Measurements from ENCODE around the gene VPS13C. TPM values are rescaled to one million over a fixed set of nuclear protein-coding genes. Genes with fewer than 3 reads are reported as not detected.
"Not testable (repeated sequence)": the region's sequence is repeated elsewhere in the genome, so short reads cannot be mapped to it uniquely, and the experiment has no call there.

Gene VPS13C
- total RNA-seq, 3 donors from 2014 or later (not counting 1 experiment from before 2014, with no cell fraction given) = 155 to 204 (median 164) TPM

GRCh38 chr15:62050115-62050514 is 10.1 kb downstream of the VPS13C start:
- no peaks in the 10 kb centered on the region for H3K9me3 Mint-ChIP-seq
- Histone ChIP-seq H3K4me3 (ENCODE audit: low read length) (no peak overlapping the region), H3K4me1 (ENCODE audit: control insufficient read depth, insufficient read depth, low read length) (peaks cover 4% of the 10 kb centered on the region), H3K27ac (ENCODE audit: low read length) (no peak overlapping the region), H3K36me3 (ENCODE audit: control insufficient read depth, insufficient read depth, low read length) (no peaks in the 10 kb centered on the region), H3K27me3 (ENCODE audit: control insufficient read depth, insufficient read depth, low read length) (no peaks in the 10 kb centered on the region), H3K9me3 (ENCODE audit: control insufficient read depth, insufficient read depth, low read length) (no peaks in the 10 kb centered on the region)
- intact Hi-C loops (cut with micrococcal nuclease) = no loop called here
- no peak for DNase-seq
- 100% methylated on average over 1 of the region's 1 CpG for WGBS (ENCODE audit: insufficient coverage)
- no peaks in the 10 kb centered on the region for H3K36me3 Mint-ChIP-seq
- peaks cover 53 to 59% of the 10 kb centered on the region in 2 donors for H3K4me1 Mint-ChIP-seq
- H3K27ac Mint-ChIP-seq = peak overlapping the region; percentile 13 to 27
- no peak for ATAC-seq
- no peak for TF ChIP-seq CTCF (IDR thresholded peaks at IDR 0.05)
- no peaks in the 10 kb centered on the region for H3K27me3 Mint-ChIP-seq (ENCODE audit: low read depth in 2 of 2)
- no peak overlapping the region for H3K4me3 Mint-ChIP-seq

- DNase-seq, ATAC-seq: not testable (repeated sequence)
- H3K4me1 Mint-ChIP-seq = peaks cover 38 to 47% of the 10 kb centered on the region in 2 donors
Observed at GRCh38 chr15:62048254-62048653, 12.0 kb downstream of the VPS13C start.

GRCh38 chr15:62047282-62047827 is 12.9 kb downstream of the VPS13C start:
- Histone ChIP-seq H3K9me3 (ENCODE audit: control insufficient read depth, insufficient read depth, low read length) (no peaks in the 10 kb centered on the region), H3K4me3 (ENCODE audit: low read length) (no peak overlapping the region), H3K4me1 (ENCODE audit: control insufficient read depth, insufficient read depth, low read length) (peaks cover 4% of the 10 kb centered on the region), H3K27ac (ENCODE audit: low read length) (no peak overlapping the region), H3K27me3 (ENCODE audit: control insufficient read depth, insufficient read depth, low read length) (no peaks in the 10 kb centered on the region), H3K36me3 (ENCODE audit: control insufficient read depth, insufficient read depth, low read length) (peaks cover 2% of the 10 kb centered on the region)
- Mint-ChIP-seq H3K9me3 (no peaks in the 10 kb centered on the region), H3K27ac (peak overlapping the region; percentile 70 to 94), H3K36me3 (no peaks in the 10 kb centered on the region), H3K4me3 (no peak overlapping the region), H3K27me3 (ENCODE audit: low read depth in 2 of 2) (no peaks in the 10 kb centered on the region), H3K4me1 (peaks cover 33 to 46% of the 10 kb centered on the region in 2 donors)
- ATAC-seq (peak in 2 of 3 donors; percentile 18 to 28), DNase-seq (no peak)
- WGBS (ENCODE audit: insufficient coverage) = 66% methylated on average over 2 of the region's 2 CpGs
- no peak for TF ChIP-seq CTCF (IDR thresholded peaks at IDR 0.05)
- intact Hi-C loops (cut with micrococcal nuclease) = no loop called here

More at GRCh38 chr15:62048254-62048653, 12.0 kb downstream of the VPS13C start:
- H3K36me3 Mint-ChIP-seq; H3K27ac ChIP-seq (ENCODE audit: low read length); H3K9me3 ChIP-seq (ENCODE audit: control insufficient read depth, insufficient read depth, low read length); H3K4me3 Mint-ChIP-seq; H3K4me3 ChIP-seq (ENCODE audit: low read length); H3K36me3 ChIP-seq (ENCODE audit: control insufficient read depth, insufficient read depth, low read length); H3K9me3 Mint-ChIP-seq; H3K27me3 ChIP-seq (ENCODE audit: control insufficient read depth, insufficient read depth, low read length); H3K4me1 ChIP-seq (ENCODE audit: control insufficient read depth, insufficient read depth, low read length); H3K27me3 Mint-ChIP-seq (ENCODE audit: low read depth in 2 of 2); intact Hi-C loops (cut with micrococcal nuclease); H3K27ac Mint-ChIP-seq: not testable (repeated sequence)
- no CpG with 5 or more reads among the region's 4 CpGs for WGBS (ENCODE audit: insufficient coverage)

GRCh38 chr15:62046078-62046743 is 14.0 kb downstream of the VPS13C start:
- H3K4me1 ChIP-seq (ENCODE audit: control insufficient read depth, insufficient read depth, low read length) = peaks cover 4% of the 10 kb centered on the region
- intact Hi-C loops (cut with micrococcal nuclease) = loop anchor here (1.0 kb wide), 1 partner anchor 13 kb away; no protein-coding TSS in a partner anchor
- no peaks in the 10 kb centered on the region for H3K27me3 ChIP-seq (ENCODE audit: control insufficient read depth, insufficient read depth, low read length)
- Mint-ChIP-seq H3K27me3 (ENCODE audit: low read depth in 2 of 2) (no peaks in the 10 kb centered on the region), H3K4me3 (peak overlapping the region; percentile 62), H3K9me3 (no peaks in the 10 kb centered on the region), H3K4me1 (peaks cover 27 to 40% of the 10 kb centered on the region in 2 donors), H3K36me3 (no peaks in the 10 kb centered on the region), H3K27ac (peak overlapping the region; percentile 87 to 94)
- peak overlapping the region; percentile 55 for H3K27ac ChIP-seq (ENCODE audit: low read length)
- peaks cover 6% of the 10 kb centered on the region for H3K36me3 ChIP-seq (ENCODE audit: control insufficient read depth, insufficient read depth, low read length)
- ATAC-seq (peak; percentile 75 to 88 (median 82)), DNase-seq (no peak)
- H3K4me3 ChIP-seq (ENCODE audit: low read length) = no peak overlapping the region
- no peak for TF ChIP-seq CTCF (IDR thresholded peaks at IDR 0.05)
- no peaks in the 10 kb centered on the region for H3K9me3 ChIP-seq (ENCODE audit: control insufficient read depth, insufficient read depth, low read length)
- WGBS (ENCODE audit: insufficient coverage) = 38% methylated on average over 2 of the region's 5 CpGs
